Measurements from ENCODE around the gene KCNJ16. TPM values are rescaled to one million over a fixed set of nuclear protein-coding genes. Genes with fewer than 3 reads are reported as not detected.
A peak's percentile ranks its signal among the peaks of the same experiment; 100 is the strongest.

KCNJ16 gene
- 10 to 100 TPM in 1 of 4 donors, under 1 TPM in 3; 0.07 to 11.0 (median 0.52) TPM for polyA plus RNA-seq
- long read RNA-seq, donor 1: 0 reads
- long read RNA-seq, donor 2: 0 reads
- long read RNA-seq, donor 3: 0 reads
- long read RNA-seq, donor 4: 0 reads
- long read RNA-seq, donor 5: 0 reads
- long read RNA-seq, donor 6: 0 reads
- long read RNA-seq, donor 7: 0 reads
- long read RNA-seq, donor 8: 0 reads
- long read RNA-seq, donor 9: 0 reads
- long read RNA-seq, donor 10, partial matches to known transcripts: 0 of 2 reads
- long read RNA-seq, donor 10, other reads (novel, unspliced or antisense): 0 of 2 reads

DNA sequence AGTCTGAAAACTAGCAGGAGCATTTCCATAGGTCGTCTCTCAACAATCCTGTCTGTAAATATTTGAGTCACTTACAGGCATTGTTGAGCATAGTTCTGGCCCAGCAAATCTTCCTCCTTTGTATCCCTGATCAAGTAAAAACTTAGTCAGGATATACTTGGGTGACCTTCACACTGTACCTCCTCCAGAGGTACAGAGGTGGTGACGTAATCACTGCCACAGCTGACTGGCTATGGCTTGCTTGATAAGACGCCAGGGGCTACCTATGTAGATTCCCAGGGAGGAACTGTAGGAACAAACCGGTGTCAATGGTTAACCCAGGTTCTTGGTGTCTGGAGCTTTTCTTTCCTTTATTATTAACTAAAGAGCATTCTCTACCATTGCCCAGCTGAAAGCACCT lies at the start of gene KCNJ16:
KCNJ16 (plus strand) TSS at position 270 of the 400 bp plus-strand sequence. CDS start 56,863 bp downstream, outside the sequence.
- no peaks in the 10 kb centered on the region for H3K36me3 ChIP-seq (ENCODE audit: control insufficient read depth in 3 of 3, insufficient read depth in 2 of 3, low read depth in 1 of 3, low read length in 3 of 3)
- no peaks in the 10 kb centered on the region for H3K27me3 ChIP-seq (ENCODE audit: control insufficient read depth in 3 of 3, insufficient read depth in 3 of 3, low read length in 3 of 3)
- peak within 1 kb of the TSS in 1 of 3 donors; percentile 18 for H3K4me3 ChIP-seq (ENCODE audit: low read depth in 1 of 3, low read length in 3 of 3)
- H3K9me3 ChIP-seq (ENCODE audit: control insufficient read depth in 2 of 2, insufficient read depth in 1 of 2, low read depth in 1 of 2, low read length in 1 of 2): no peaks in the 10 kb centered on the region
- peak within 1 kb of the TSS in 1 of 3 donors; percentile 65 for H3K27ac ChIP-seq (ENCODE audit: low read depth in 1 of 3, low read length in 2 of 3)
- no peak for FAIRE-seq
- 11 to 57% (median 17%) methylated on average over 4 of the region's 4 CpGs for WGBS, 3 donors
- peak; percentile 92 to 95 for DNase-seq
- H3K4me1 ChIP-seq (ENCODE audit: control insufficient read depth in 3 of 3, insufficient read depth in 2 of 3, low read depth in 1 of 3, low read length in 2 of 3): peaks cover 0 to 15% (median 2%) of the 10 kb centered on the region in 3 donors

DNA sequence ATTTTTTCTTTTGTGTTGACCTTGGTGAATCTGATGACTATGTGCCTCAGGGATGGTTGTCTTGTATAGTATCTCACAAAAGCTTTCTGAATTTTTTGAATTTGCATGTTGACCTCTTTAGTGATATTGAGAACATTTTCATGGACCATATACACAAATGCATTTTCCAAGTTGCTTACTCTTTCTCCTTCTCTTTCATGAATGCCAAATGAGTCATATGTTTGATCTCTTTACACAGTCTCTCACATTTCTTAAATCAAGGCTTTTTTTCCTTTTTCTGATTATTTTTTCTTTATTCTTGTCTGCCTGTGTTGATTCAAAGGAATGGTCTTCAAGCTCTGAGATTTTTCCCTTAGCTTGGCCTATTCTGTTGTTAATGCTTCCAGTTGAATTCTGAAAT lies 46.6 kb upstream of the KCNJ16 start:
- H3K36me3 ChIP-seq (ENCODE audit: control insufficient read depth in 3 of 3, insufficient read depth in 2 of 3, low read depth in 1 of 3, low read length in 3 of 3): no peaks in the 10 kb centered on the region
- no peak for DNase-seq
- H3K27me3 ChIP-seq (ENCODE audit: control insufficient read depth in 3 of 3, insufficient read depth in 3 of 3, low read length in 3 of 3): no peaks in the 10 kb centered on the region
- H3K4me1 ChIP-seq (ENCODE audit: control insufficient read depth in 3 of 3, insufficient read depth in 2 of 3, low read depth in 1 of 3, low read length in 2 of 3): no peaks in the 10 kb centered on the region
- no peak overlapping the region for H3K27ac ChIP-seq (ENCODE audit: low read depth in 1 of 3, low read length in 2 of 3)
- FAIRE-seq: no peak
- H3K4me3 ChIP-seq (ENCODE audit: low read depth in 1 of 3, low read length in 3 of 3): no peak overlapping the region
- H3K9me3 ChIP-seq (ENCODE audit: control insufficient read depth in 2 of 2, insufficient read depth in 1 of 2, low read depth in 1 of 2, low read length in 1 of 2): peaks cover 0 to 3% of the 10 kb centered on the region in 2 donors

DNA sequence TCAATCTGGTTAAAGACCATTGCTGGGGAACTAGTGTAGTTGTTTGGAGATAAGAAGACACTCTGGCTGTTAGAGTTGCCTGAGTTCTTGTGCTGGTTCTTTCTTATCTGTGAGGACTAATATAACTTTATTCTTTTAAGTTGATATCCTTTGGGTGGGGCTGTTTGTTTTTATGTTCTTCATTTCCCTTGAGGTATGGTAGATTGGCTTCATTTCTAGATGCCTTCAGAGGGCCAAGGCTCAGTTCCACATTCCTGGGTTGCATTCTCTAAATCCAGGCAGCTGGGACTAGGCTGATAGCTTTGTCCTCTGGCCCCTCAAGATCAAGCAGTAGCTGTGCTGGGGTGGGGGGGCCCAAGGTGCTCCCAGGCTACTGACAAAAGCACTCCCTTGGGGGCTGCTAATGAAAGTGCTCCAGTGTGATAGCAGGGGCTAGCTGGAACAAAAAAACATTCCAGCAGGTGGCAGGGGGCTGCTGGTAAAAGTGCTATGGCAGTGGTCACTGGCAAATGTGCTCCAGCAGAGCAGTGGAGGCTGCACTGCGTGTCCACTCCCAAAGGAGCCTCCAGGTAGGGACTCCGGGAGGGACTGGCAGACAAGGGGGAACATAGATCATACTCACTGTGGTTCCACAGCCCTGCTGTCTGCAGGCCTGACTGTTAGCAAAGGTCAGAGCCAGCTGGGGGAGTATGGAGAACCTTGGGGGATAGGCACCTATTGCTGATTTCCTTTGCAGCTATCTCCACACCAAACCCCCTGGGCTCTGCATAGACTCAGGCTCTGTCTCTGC lies 45.9 kb upstream of the KCNJ16 start:
- DNase-seq (peak; percentile 9 to 22), FAIRE-seq (no peak)
- no peak overlapping the region for H3K27ac ChIP-seq (ENCODE audit: low read depth in 1 of 3, low read length in 2 of 3)
- no peaks in the 10 kb centered on the region for H3K36me3 ChIP-seq (ENCODE audit: control insufficient read depth in 3 of 3, insufficient read depth in 2 of 3, low read depth in 1 of 3, low read length in 3 of 3)
- 89 to 100% (median 93%) methylated on average over 2 of the region's 2 CpGs for WGBS, 3 donors
- H3K4me3 ChIP-seq (ENCODE audit: low read depth in 1 of 3, low read length in 3 of 3): no peak overlapping the region
- no peaks in the 10 kb centered on the region for H3K27me3 ChIP-seq (ENCODE audit: control insufficient read depth in 3 of 3, insufficient read depth in 3 of 3, low read length in 3 of 3)
- no peaks in the 10 kb centered on the region for H3K4me1 ChIP-seq (ENCODE audit: control insufficient read depth in 3 of 3, insufficient read depth in 2 of 3, low read depth in 1 of 3, low read length in 2 of 3)
- H3K9me3 ChIP-seq (ENCODE audit: control insufficient read depth in 2 of 2, insufficient read depth in 1 of 2, low read depth in 1 of 2, low read length in 1 of 2): peaks cover 0 to 3% of the 10 kb centered on the region in 2 donors

DNA sequence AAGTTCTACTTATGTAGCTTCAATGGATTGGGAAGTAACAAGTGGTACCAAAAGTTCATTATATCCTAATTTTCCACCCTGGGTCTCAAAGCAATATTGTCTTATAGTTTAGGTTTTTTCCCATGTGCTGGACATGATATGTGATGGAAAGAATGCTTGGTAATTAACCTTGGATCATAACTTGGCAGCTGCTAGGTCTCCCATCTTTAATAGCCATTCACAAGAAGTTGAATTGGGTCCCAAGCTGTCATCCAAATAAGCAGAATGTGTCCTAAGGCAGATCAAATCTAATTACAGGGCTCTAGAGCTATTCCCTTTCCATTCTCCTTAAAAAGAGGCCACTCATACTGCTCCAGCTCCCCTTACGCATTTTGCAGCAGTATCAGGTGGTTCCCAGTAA lies 44.7 kb upstream of the KCNJ16 start:
- no peak for FAIRE-seq
- WGBS, 3 donors: 79 to 89% (median 85%) methylated on average over 1 of the region's 1 CpG
- H3K27me3 ChIP-seq (ENCODE audit: control insufficient read depth in 3 of 3, insufficient read depth in 3 of 3, low read length in 3 of 3): no peaks in the 10 kb centered on the region
- no peak overlapping the region for H3K4me3 ChIP-seq (ENCODE audit: low read depth in 1 of 3, low read length in 3 of 3)
- no peak overlapping the region for H3K27ac ChIP-seq (ENCODE audit: low read depth in 1 of 3, low read length in 2 of 3)
- H3K4me1 ChIP-seq (ENCODE audit: control insufficient read depth in 3 of 3, insufficient read depth in 2 of 3, low read depth in 1 of 3, low read length in 2 of 3): no peaks in the 10 kb centered on the region
- H3K9me3 ChIP-seq (ENCODE audit: control insufficient read depth in 2 of 2, insufficient read depth in 1 of 2, low read depth in 1 of 2, low read length in 1 of 2): peaks cover 0 to 3% of the 10 kb centered on the region in 2 donors
- no peak for DNase-seq
- H3K36me3 ChIP-seq (ENCODE audit: control insufficient read depth in 3 of 3, insufficient read depth in 2 of 3, low read depth in 1 of 3, low read length in 3 of 3): no peaks in the 10 kb centered on the region

DNA sequence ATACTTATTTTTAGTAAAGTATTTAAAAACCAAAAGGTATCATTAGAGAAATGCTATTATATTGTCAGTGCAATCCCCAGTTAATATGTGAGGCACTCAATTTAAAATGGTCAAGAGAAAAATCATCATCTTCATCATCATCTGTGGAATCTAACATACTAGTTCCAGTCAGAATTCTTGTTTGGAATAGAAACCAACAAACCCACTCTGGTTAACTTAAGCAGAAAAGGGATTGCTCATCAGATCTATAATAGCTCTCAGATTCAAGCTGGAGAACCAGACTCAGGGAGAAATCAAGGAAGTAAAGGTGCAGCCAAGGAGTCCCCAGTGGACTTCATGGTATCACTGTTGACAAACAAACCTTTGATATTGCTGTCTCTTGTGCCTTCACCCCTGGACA lies 43.7 kb upstream of the KCNJ16 start:
- Histone ChIP-seq H3K27ac (ENCODE audit: low read depth in 1 of 3, low read length in 2 of 3) (no peak overlapping the region), H3K27me3 (ENCODE audit: control insufficient read depth in 3 of 3, insufficient read depth in 3 of 3, low read length in 3 of 3) (no peaks in the 10 kb centered on the region), H3K4me3 (ENCODE audit: low read depth in 1 of 3, low read length in 3 of 3) (no peak overlapping the region), H3K9me3 (ENCODE audit: control insufficient read depth in 2 of 2, insufficient read depth in 1 of 2, low read depth in 1 of 2, low read length in 1 of 2) (peaks cover 0 to 3% of the 10 kb centered on the region in 2 donors), H3K36me3 (ENCODE audit: control insufficient read depth in 3 of 3, insufficient read depth in 2 of 3, low read depth in 1 of 3, low read length in 3 of 3) (no peaks in the 10 kb centered on the region), H3K4me1 (ENCODE audit: control insufficient read depth in 3 of 3, insufficient read depth in 2 of 3, low read depth in 1 of 3, low read length in 2 of 3) (no peaks in the 10 kb centered on the region)
- DNase-seq (no peak), FAIRE-seq (no peak)

DNA sequence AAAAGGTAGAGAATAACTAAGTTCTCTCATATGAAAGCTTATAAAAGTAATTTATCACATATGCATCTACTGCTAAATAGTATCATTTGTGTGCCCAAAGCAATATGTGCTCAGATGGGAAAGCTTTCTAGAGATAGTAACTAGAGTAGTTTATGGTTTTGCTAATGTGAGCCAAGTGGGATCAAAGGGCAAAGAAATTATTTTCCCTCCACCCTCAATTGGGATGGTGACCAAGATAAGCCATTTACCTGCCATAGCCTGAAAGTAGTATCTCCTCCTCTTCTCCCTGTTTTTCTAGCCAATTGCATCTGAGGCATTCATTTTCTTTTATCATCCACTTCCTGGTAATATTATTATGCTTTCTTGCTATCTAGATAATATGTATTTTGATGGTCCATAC lies 41.9 kb upstream of the KCNJ16 start:
- H3K9me3 ChIP-seq (ENCODE audit: control insufficient read depth in 2 of 2, insufficient read depth in 1 of 2, low read depth in 1 of 2, low read length in 1 of 2): peaks cover 0 to 3% of the 10 kb centered on the region in 2 donors
- H3K27ac ChIP-seq (ENCODE audit: low read depth in 1 of 3, low read length in 2 of 3): no peak overlapping the region
- no peaks in the 10 kb centered on the region for H3K36me3 ChIP-seq (ENCODE audit: control insufficient read depth in 3 of 3, insufficient read depth in 2 of 3, low read depth in 1 of 3, low read length in 3 of 3)
- H3K4me1 ChIP-seq (ENCODE audit: control insufficient read depth in 3 of 3, insufficient read depth in 2 of 3, low read depth in 1 of 3, low read length in 2 of 3): no peaks in the 10 kb centered on the region
- no peak for FAIRE-seq
- peak; percentile 36 to 73 for DNase-seq
- H3K4me3 ChIP-seq (ENCODE audit: low read depth in 1 of 3, low read length in 3 of 3): no peak overlapping the region
- H3K27me3 ChIP-seq (ENCODE audit: control insufficient read depth in 3 of 3, insufficient read depth in 3 of 3, low read length in 3 of 3): no peaks in the 10 kb centered on the region

DNA sequence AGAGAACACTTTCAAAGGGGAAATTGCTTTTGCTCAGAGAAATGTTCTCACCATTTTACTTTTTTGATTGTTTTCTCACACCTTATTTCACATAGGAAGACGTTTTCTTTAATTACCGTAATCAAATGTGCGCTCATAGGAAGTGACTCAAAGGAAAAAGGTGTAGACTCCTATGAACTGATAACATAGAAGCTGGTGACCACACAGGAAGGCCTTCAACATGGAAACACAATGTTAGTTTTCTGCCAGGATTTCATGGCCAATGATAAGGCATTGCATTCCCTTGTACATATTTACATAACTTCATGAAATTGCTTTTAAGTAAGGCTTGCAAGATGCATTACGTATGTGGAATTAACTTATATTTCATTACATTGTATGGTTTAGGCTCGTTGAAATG lies 40.9 kb upstream of the KCNJ16 start:
- no peak overlapping the region for H3K4me3 ChIP-seq (ENCODE audit: low read depth in 1 of 3, low read length in 3 of 3)
- 65 to 70% (median 67%) methylated on average over 5 of the region's 5 CpGs for WGBS, 3 donors
- no peak overlapping the region for H3K27ac ChIP-seq (ENCODE audit: low read depth in 1 of 3, low read length in 2 of 3)
- DNase-seq: no peak
- no peaks in the 10 kb centered on the region for H3K36me3 ChIP-seq (ENCODE audit: control insufficient read depth in 3 of 3, insufficient read depth in 2 of 3, low read depth in 1 of 3, low read length in 3 of 3)
- no peak for FAIRE-seq
- H3K27me3 ChIP-seq (ENCODE audit: control insufficient read depth in 3 of 3, insufficient read depth in 3 of 3, low read length in 3 of 3): no peaks in the 10 kb centered on the region
- H3K4me1 ChIP-seq (ENCODE audit: control insufficient read depth in 3 of 3, insufficient read depth in 2 of 3, low read depth in 1 of 3, low read length in 2 of 3): no peaks in the 10 kb centered on the region
- peaks cover 0 to 3% of the 10 kb centered on the region in 2 donors for H3K9me3 ChIP-seq (ENCODE audit: control insufficient read depth in 2 of 2, insufficient read depth in 1 of 2, low read depth in 1 of 2, low read length in 1 of 2)

DNA sequence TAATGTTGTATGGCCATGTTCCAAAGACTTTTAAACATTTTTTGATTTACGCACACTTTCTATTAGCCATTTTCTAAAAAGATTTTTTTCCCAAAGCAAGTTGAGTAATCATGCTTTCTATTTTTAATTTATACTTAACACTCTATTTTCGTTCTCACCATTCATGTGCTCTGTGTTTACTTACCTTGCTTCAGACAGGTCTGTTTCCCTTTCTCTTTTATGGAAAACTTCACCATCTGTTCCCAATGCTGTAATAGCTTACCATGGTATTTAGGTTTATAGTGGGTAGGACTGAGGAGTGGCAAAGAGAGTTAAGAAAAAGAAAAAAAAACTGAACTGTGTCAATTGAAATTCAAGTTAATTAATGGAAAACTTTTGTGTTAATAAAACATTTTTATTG lies 37.5 kb upstream of the KCNJ16 start:
- WGBS, 3 donors: 59 to 67% (median 64%) methylated on average over 2 of the region's 2 CpGs
- Histone ChIP-seq H3K36me3 (ENCODE audit: control insufficient read depth in 3 of 3, insufficient read depth in 2 of 3, low read depth in 1 of 3, low read length in 3 of 3) (no peaks in the 10 kb centered on the region), H3K4me3 (ENCODE audit: low read depth in 1 of 3, low read length in 3 of 3) (no peak overlapping the region), H3K27ac (ENCODE audit: low read depth in 1 of 3, low read length in 2 of 3) (no peak overlapping the region), H3K9me3 (ENCODE audit: control insufficient read depth in 2 of 2, insufficient read depth in 1 of 2, low read depth in 1 of 2, low read length in 1 of 2) (no peaks in the 10 kb centered on the region), H3K27me3 (ENCODE audit: control insufficient read depth in 3 of 3, insufficient read depth in 3 of 3, low read length in 3 of 3) (no peaks in the 10 kb centered on the region), H3K4me1 (ENCODE audit: control insufficient read depth in 3 of 3, insufficient read depth in 2 of 3, low read depth in 1 of 3, low read length in 2 of 3) (no peaks in the 10 kb centered on the region)
- FAIRE-seq: no peak
- peak in 1 of 2 donors; percentile 8 for DNase-seq
